ENCODE measurements around the gene RAPGEF4.

RAPGEF4 gene

DNA sequence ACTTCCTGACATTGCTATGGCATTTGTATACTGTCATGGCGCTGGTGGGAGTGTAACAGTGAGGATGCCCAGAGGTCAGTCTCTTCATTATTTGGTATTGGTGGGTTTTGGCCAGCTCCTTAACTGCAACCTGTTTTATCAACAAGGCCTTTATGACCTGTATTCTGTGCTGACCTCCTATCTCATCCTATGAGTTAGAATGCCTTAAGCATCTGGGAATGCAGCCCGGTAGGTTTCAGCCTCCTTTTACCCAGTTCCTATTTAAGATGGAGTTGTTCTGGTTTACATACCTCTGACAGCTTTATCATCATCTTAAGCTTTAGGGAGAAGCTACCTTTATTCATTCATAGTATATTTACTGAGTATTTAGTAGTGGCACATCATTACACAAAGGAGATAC is 103.8 kb downstream of the RAPGEF4 start:
- DNase-seq, result no peak
- no peak for TF ChIP-seq GATA1 (IDR thresholded peaks at IDR 0.05; ENCODE audit: low read depth, low read length)
- TF ChIP-seq POLR2A (IDR thresholded peaks at IDR 0.05; ENCODE audit: low read length), result no peak

DNA sequence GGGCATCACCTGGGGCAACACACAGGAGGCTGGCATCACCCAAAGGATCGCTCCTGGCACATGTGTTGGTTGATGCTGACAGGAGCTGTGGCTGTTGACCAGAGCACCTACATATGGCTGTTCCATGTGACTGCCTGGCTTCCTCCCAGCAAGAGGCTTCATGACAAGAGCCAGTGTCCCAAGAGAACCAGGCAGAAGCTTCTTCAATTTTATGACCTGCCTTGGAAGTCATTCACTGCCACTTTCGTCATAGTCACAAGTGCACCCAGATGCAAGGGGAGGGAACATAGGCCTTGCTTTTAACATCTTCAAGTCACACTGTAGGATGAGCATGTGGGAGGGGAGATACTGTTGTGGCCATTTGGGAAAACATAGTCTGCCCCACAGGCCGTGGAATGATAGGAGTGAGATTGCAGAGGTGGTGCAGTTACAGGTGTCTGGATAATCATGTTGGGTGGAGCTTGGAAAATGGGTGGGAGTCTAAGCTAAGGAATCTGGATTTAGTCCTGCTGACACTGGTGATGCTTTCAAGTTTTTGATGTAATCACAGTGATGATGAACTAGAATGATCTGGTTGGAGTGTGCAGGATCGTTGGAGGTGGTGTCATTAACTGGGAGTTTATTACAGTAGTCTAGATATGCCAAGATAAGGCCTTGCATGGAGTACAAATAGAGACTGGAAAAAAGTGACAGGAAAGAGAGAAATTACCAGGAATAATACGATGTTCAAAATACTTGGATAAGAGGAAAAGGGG is 107.0 kb downstream of the RAPGEF4 start:
- no peak for DNase-seq
- no peak for TF ChIP-seq GATA1 (IDR thresholded peaks at IDR 0.05; ENCODE audit: low read depth, low read length)
- no peak for TF ChIP-seq POLR2A (IDR thresholded peaks at IDR 0.05; ENCODE audit: low read length)

DNA sequence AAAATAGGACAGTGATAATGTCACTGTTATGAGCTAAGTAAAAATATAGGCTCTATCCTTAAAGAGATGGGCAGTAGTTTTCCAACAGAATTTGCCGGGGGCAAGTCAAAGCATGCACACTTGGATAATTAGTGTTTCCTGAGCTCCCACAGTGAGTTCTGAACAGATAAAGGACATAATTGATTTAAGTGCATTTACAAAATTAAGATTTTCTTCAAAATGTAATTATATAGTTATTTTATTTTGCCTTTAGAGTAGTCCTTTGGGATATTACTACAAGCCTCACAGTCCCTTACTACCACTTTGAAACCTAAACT is 107.6 kb downstream of the RAPGEF4 start:
- no peak for DNase-seq
- TF ChIP-seq POLR2A (IDR thresholded peaks at IDR 0.05; ENCODE audit: low read length) (no peak), GATA1 (IDR thresholded peaks at IDR 0.05; ENCODE audit: low read depth, low read length) (no peak)

DNA sequence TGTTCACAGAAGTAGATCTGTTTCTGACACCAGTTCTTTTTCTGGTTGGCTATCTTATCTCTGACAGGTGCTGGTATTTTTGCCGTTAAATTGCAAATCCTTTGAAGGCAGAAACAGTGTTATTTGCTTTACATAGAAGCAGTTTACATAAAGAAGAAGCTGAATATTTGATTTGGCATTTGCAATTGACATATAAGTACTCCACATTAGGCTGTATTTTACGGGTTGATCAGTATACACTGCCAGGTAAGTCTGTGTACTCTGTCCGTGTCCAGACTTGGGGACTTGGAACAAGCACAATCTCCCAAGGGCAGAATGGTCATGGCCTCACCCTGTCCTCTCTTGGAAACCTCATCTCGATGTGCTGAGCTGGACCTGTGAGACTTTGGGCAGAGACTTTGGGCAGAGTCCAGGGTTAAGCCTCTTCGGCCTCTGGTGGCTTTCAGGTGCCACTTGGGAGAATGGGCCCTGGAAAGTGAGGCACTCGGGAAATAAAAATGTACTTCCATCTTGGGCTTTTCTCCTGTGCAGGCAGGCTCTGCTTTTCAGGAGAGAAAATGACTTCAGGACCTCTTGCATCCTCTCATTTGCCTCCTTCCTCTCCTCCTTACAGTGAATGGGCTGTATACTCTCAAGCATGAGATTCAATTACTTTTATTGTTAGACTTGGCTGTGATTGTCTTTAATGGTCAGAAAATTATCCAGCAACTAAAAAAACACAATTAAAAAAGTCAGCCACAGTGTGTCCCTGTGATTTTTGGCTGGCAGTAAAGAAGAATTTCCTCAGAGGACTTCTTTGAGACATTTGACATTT is 108.5 kb downstream of the RAPGEF4 start:
- TF ChIP-seq GATA1 (IDR thresholded peaks at IDR 0.05; ENCODE audit: low read depth, low read length) (no peak), POLR2A (IDR thresholded peaks at IDR 0.05; ENCODE audit: low read length) (no peak)
- DNase-seq, result no peak

DNA sequence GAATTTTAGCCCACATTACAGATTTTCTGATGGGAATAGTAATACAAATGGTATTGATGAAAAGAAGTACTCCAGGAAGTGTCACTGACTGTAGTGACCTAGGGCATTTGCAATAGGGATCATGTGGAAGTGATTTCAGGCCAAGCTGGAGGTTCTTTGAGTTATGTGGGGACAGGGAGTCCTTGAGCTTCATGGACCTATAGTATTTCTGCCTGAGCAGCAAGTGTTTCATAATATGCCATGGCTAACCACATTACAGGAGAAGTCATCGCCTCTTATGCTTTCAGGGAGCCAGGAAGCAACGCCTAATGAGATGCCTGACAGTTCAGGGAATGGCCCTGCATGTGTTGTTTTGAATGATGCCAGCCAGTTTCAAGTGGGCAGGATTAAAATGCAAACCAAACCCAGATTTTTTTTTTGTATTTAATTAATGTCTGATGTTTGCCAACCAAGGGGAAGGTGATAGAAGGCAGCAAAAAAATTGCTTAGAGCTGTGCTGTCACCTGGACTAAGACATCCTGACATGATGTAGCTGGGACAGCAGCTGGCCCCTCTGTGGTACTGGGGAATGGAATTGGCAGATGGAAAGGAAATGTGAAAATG is 109.5 kb downstream of the RAPGEF4 start:
- TF ChIP-seq POLR2A (IDR thresholded peaks at IDR 0.05; ENCODE audit: low read length) (no peak), GATA1 (IDR thresholded peaks at IDR 0.05; ENCODE audit: low read depth, low read length) (no peak)
- DNase-seq, result no peak

DNA sequence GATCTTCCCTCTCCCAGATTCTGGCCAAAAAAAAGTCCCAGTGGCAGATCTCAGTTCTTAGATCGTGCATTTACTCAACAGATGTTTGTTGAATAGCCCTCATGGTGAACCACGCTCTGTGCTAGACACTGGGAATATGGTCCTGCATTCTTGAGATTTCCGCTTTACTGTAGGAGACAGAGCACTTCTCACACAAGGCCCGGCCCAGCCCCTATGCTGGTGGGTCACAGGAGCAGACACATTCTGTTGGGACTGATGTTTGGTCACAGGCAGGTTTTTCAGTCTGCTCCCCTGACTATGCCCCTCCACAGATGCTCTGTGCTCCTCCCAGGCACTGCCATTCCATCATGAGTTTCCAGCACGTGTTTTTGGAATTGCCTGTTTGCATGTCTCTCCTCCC is 110.9 kb downstream of the RAPGEF4 start:
- no peak for DNase-seq
- TF ChIP-seq POLR2A (IDR thresholded peaks at IDR 0.05; ENCODE audit: low read length), result no peak
- no peak for TF ChIP-seq GATA1 (IDR thresholded peaks at IDR 0.05; ENCODE audit: low read depth, low read length)

DNA sequence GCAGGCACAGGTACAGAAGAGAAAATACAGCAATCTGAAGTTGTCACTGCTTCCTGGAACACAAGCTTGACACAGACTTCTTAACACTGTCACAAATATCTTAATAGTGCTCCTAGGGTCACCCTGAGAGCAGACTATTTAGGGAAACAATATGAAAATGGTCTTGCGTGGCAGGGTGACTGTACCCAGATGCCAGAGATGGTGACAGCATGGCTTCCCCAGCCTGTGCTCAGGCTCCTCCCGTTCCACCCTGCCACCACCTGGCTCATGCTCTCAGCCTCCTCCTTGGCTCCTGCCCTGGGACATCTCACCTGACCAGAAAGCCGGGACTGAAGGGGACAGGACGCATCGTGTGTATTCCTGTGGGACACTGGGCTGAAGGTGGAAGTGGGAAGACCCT is 111.5 kb downstream of the RAPGEF4 start:
- TF ChIP-seq POLR2A (IDR thresholded peaks at IDR 0.05; ENCODE audit: low read length) (no peak), GATA1 (IDR thresholded peaks at IDR 0.05; ENCODE audit: low read depth, low read length) (no peak)
- no peak for DNase-seq

DNA sequence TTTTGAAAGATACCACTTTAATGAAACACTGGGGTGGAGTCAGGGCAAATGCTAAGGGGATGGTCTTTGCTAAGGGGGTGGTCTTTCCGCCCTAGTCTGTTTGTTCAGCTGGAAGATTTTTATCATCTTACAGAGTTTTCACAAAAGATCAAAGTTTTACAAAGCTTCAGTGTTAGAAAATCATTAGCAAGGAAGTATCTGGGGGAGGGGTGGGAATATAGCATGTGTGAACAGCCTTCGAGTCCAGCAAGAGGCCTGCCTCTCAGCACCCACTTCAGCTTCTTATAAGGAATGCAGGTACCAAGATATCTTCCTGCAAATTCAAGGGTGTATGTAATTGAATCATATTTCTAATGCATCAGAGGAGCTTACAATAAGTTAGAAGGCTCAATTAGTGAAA is 112.9 kb downstream of the RAPGEF4 start:
- no peak for DNase-seq
- TF ChIP-seq GATA1 (IDR thresholded peaks at IDR 0.05; ENCODE audit: low read depth, low read length) (no peak), POLR2A (IDR thresholded peaks at IDR 0.05; ENCODE audit: low read length) (no peak)

DNA sequence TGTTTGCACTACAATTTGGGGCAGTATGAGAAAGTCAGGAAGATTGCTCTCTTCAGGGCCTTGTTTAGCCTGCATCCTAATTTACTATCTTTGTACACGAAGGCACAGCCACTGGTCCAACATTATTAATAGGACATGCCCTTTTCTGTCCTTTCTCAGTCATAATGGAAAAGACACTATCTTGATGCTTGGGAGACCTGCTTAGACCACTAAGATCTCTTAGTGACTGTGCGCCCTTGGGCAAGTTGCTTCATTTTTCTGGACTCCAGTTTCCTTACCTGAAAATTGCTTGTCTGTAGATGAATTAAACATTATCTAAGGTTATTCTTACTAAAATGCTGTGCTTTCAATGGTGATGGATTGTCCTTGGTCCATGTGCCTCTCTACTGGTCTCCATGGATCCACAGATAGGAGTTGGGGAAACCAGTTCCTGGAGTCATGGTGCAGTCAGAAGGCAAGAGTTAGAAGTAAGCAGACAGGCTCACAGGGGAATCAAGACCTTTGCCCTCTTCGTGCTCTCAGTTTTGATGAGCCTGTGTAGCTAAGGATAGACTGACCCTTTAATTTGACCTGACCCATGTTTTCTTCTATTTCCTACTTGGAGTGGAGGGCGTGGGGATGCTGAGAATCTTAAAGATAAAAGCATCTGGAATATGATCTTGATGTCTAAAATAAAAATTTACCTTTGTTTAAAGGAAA is 114.0 kb downstream of the RAPGEF4 start:
- TF ChIP-seq GATA1 (IDR thresholded peaks at IDR 0.05; ENCODE audit: low read depth, low read length), result no peak
- TF ChIP-seq POLR2A (IDR thresholded peaks at IDR 0.05; ENCODE audit: low read length), result no peak

DNA sequence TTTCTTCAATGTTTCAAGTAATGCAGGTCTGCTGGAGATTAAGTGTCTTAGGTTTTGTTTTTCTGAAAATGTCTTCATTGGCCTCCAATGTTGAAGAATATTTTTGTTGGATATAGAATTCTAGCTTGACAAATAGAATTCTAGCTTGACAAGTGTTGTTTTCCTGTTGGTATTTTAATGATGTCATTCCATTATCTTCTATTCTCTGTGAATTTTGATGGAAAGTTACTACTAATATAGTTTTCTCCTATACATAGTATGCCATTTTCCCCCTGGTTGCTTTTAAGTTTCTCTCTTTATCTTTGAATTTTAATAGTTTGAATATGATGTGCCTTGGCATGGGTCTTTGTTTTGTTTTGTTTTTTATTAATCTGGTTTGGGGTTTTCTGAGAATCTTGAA is 119.9 kb downstream of the RAPGEF4 start:
- no peak for DNase-seq
- no peak for TF ChIP-seq POLR2A (IDR thresholded peaks at IDR 0.05; ENCODE audit: low read length)
- no peak for TF ChIP-seq GATA1 (IDR thresholded peaks at IDR 0.05; ENCODE audit: low read depth, low read length)

More for the DNA sequence above, 114.0 kb downstream of the RAPGEF4 start:
- DNase-seq, result no peak

DNA sequence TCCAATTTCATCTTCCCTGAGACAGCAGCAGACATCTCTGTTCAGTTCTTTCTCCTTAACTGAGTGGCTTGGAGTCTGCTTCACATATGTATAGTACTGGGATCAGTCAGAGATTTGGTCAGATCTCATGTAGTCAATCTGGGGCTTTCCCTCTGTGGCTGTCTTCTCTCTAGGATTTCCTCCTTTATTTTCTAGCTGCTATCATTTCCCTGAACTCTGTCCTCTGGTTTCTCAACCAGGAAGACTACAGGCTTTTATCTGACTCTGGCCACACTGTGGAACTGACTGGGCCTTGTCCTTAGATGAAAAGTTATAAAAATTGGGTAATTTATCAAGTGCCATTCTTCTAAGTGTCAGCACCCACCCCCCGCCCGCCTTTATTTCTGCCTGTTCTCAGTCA is 121.0 kb downstream of the RAPGEF4 start:
- TF ChIP-seq GATA1 (IDR thresholded peaks at IDR 0.05; ENCODE audit: low read depth, low read length) (no peak), POLR2A (IDR thresholded peaks at IDR 0.05; ENCODE audit: low read length) (no peak)
- no peak for DNase-seq

DNA sequence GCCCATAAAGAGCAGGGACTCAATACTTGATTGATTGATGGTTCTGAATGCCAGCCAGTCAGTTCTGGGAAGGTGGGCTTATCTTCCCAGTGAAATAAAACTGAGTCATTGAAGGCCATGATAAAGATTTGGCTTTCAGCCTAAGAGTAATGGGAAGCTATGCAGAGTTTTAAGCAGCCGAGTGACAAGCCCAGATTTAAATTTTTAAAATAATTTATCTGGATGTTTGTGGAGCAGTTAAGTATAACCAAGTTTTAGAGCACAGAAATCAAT is 122.8 kb downstream of the RAPGEF4 start:
- no peak for DNase-seq
- TF ChIP-seq GATA1 (IDR thresholded peaks at IDR 0.05; ENCODE audit: low read depth, low read length), result no peak
- TF ChIP-seq POLR2A (IDR thresholded peaks at IDR 0.05; ENCODE audit: low read length), result no peak

DNA sequence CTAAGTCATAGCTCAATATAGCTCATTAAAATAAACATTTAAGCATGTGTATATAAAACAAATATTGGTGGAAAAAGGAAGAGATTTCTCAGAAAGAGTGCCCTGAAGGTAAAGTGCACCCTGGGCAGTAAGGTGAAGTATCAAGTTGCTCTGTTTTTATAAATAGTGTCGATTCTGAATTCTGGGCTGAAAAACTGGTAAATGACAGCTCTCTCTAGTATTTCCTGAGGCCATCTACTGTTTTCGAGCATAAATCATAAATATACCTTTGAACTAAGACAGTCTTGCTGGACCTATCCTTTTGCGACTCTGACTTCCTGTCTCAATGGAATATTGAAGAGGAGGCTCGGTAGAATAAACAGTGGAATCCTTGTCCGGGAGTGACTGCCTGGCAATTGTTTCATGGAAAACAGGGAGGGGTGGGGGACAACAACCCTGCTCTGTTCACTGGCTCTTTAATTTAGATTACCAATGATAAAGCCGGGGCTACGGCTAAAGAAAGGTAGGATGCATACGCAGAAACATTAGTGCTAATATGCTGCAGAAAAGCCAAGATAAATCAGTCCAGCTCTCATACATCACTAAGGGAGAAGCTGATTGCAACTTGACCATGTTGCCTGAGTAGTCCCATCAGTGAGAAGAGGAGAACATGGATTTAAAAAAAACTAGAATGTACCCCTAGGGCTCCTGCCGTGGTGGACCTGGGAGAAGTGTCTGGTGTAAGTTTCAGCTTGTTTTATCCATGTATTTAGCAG is 124.1 kb downstream of the RAPGEF4 start:
- TF ChIP-seq GATA1 (IDR thresholded peaks at IDR 0.05; ENCODE audit: low read depth, low read length) (no peak), POLR2A (IDR thresholded peaks at IDR 0.05; ENCODE audit: low read length) (no peak)
- no peak for DNase-seq

DNA sequence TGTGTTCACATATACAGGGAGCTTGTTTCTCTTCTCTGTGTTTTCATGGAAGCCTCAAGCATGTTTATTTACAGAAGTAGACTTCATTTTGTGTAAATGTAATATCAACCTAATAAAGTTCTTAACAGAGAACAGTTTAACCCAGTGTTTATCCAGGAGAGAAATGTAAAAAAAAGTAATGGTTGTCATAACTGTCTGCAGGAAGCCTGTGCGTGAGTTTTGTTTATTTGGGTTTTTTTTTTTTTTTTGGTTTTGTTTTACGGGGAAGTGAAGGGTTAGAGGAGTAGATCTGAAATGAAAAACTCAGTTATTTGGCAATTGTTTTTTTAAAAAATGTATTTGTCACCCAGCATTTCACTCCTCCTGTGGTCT is 124.7 kb downstream of the RAPGEF4 start:
- TF ChIP-seq POLR2A (IDR thresholded peaks at IDR 0.05; ENCODE audit: low read length), result no peak
- no peak for TF ChIP-seq GATA1 (IDR thresholded peaks at IDR 0.05; ENCODE audit: low read depth, low read length)
- no peak for DNase-seq

Measured in erythroblast (primary cell).